Ecto neural progenitor cell (in vitro differentiated cells): ENCODE data around the gene SLC43A3.
"Not testable (repeated sequence)": the region's sequence is repeated elsewhere in the genome, so short reads cannot be mapped to it uniquely, and the experiment has no call there.

ENCODE experiments used
- DNase-seq: peaks from one replicate; pipeline ENCODE4 v3.0.0-alpha.2; 2018; ENCODE audit warnings: low spot score

Gene SLC43A3

DNA sequence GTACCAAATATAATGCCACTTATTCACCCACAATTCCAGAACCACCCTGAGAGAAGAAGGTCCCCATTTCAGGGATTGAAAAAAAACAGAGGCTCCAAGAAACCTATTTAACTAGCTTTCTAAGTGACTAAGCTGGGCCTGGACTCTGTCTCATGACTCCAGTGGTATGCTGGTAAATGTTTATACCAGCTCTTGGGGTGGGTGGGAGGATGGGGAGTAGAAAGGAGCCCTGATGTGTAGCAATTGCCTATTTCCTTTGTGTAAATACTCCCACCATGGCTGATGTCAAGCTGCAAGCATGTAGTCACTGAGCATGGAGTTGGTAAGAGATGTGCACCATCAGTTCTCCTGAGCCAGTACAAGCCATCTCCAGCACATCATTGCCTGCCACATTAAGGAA lies 48.7 kb downstream of the SLC43A3 start:
- DNase-seq: no peak

GRCh38 chr11:57377107-57377506 lies 49.8 kb downstream of the SLC43A3 start:
- DNase-seq: no peak

DNA sequence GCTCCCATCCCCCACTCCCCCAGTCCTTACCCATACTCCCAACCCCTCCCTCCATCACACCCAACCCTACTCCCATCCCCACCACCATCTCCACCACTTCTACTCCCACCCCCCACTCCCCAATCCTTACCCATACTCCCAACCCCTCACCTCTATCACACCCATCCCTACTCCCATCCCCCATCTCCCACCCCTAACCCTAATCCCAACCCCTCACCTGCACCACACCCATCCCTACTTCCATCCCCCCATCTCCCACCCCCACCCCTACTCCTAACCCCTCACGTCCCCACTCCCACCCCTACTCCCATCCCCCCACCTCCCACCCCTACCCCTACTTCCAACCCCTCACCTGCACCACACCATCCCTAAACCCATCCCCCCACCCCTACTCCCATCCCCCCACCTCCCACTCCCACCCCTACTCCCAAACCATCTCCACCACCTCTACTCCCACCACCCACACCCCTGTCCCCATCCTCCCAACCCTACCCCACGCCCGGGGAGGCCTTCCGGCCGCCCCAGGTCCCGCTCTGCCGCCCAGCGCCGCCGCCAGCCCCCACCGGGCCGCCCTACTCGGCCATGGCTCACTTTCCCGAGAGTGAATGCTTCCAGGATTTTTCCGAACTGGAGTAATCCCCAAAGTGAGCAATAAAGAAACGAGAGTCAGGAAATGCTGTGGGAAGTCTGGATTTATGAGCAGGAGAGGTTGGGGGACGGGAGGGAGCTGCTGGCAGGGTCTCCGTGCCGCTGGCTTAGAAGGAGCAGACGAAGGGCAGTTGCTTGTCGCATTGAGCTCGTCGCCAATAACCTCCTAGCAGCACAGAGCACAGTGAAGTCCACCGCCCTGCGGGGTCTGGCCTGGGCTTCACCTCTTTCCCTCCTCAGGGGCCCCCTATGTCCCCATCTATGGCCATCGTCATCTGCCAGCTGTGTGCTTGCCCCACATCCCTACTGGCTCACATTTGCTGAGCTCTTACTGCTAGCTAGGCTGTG lies 50.5 kb downstream of the SLC43A3 start:
- no peak for DNase-seq

GRCh38 chr11:57375490-57375889 lies 51.4 kb downstream of the SLC43A3 start:
- DNase-seq: no peak

- no peak for DNase-seq
Observed at GRCh38 chr11:57374966-57375365, 52.0 kb downstream of the SLC43A3 start.

- DNase-seq: no peak
Observed at GRCh38 chr11:57373146-57373545, 53.8 kb downstream of the SLC43A3 start.

GRCh38 chr11:57370941-57371340 lies 56.0 kb downstream of the SLC43A3 start:
- no peak for DNase-seq

DNA sequence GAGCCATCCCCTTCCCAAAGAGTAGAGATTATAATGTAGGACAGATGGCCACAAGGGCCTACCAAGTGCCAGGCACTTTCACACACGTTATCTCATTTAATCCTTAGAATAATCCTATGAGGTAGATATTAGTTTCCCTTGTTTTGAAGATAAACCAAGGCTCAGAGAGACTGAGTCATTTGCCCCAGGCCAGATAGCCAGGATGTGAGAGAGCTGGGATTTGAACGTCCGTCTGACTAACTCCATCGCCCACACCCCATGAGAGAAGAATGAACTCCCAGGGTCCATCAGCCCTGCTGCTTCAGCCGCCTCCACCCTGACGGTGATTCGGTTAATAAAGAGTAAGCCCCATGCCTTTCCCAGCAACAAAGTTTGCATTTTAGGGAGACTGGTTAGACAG lies 56.7 kb downstream of the SLC43A3 start:
- DNase-seq: no peak

- no peak for DNase-seq
Observed at GRCh38 chr11:57368845-57369232, 58.1 kb downstream of the SLC43A3 start.

DNA sequence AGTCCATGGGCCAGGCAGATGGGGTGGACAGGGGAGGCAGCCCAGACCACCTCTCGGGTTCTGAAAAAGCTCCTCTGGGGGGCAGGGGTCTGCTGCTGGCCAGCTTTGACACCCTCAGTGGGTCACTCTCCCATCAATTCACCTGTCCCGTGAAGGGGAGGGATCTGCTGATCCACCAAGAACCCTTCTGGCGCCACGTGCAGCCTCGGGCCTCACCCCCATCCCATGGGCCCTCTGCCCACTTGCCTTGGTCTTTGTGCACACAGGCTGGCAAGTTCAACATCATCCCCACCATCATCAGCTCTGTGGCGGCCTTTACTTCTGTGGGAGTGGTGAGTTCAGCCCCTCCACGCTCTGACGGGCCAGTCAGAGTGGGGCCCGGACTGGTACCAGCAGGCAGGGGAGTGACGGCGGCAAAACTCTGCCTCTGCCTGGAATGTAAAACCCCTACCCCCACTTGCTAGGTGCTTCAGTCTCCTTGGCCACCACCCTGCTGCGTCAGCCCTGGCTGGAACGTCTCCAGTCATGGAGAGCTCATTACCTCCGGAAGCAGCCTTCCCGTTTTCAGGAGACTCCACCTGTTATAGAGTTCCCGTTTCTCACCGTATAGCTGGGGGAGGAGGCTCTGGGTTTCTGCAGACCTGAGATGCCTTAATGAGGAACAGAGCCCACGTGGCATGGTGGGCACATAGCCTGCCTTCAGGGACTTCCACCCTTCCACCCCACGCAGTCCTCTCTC lies 58.6 kb downstream of the SLC43A3 start:
- no peak for DNase-seq

GRCh38 chr11:57364851-57365660 lies 61.9 kb downstream of the SLC43A3 start:
- DNase-seq: no peak

DNA sequence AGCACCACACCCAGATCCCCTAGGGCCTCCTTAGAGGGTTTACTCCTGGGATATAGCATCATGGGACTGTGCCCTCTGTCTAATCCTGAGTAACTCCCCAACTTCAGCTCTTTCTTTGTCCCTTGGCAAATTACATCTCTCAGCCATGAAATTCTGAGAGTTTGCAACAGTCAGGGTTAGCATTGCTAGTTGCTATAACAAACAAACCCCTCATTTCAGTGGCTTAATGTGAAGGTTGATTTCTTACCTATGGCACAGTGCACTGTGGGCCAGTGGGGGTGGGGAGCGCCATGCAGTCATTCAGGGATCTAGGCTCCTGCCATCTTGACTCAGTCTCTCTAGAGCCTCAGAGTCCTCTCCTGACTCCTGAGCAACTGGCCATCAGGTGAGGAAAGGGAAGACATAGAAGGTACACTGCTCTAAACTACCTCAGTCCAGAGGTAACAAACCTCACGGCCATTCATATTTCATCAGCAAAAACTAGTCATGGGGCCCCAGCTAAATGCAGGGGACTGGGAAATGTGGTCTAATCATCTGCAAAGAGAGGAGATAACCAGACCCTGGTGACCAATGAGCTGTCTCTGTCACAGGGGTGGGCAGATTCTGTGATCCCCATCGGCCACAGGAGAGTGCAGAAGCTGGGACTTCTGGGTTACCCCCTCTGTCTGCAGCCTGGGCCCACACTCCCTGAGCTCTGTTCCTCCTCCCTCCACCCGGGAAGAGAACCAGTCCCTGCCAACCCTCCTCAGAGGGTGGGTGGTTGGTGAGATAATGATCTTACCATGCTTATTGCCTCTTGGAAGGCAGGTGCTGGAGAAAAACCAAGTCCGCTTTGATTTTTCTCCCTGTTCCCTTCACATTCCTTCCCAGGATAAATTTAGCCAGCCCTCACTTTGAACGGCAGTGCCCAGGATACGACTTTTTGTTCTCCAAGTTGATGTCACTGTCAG lies 63.5 kb downstream of the SLC43A3 start:
- no peak for DNase-seq

DNA sequence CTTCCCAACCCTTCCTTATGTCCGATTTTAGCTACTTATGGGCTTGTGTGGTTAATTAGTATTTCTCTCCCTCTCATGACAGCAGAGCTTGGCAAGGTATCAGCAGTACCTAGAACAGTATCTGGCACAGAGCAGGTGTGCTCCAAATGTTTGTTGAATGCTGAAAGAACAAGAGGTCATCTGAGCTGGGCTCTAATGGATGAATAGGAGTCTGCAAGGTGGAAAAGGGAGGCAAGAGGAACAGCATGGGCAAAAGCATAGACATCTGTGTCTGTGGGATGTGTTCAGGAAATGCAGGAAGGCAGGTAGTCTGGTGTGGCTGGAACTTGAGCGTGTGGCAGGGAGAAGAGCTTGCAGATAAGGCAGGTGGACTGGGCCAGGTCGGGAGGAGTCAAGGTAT lies 65.0 kb downstream of the SLC43A3 start:
- no peak for DNase-seq

DNA sequence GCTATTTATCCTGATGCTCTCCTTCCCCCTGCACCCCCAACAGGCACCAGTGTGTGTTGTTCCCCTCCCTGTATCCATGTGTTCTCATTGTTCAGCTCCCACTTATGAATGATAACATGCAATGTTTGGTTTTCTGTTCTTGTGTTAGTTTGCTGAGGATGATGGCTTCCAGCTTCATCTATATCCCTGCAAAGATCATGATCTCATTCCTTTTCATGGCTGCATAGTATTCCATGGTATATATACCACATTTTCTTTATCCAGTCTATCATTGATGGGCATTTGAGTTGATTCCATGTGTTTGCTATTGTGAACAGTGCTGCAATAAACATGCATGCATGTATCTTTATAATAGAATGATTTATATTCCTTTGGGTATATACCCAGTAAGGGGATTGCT lies 65.5 kb downstream of the SLC43A3 start:
- DNase-seq: not testable (repeated sequence)

GRCh38 chr11:57360991-57361390 lies 65.9 kb downstream of the SLC43A3 start:
- DNase-seq: no peak

- no peak for DNase-seq
Observed at GRCh38 chr11:57359896-57360690, 66.8 kb downstream of the SLC43A3 start.

DNA sequence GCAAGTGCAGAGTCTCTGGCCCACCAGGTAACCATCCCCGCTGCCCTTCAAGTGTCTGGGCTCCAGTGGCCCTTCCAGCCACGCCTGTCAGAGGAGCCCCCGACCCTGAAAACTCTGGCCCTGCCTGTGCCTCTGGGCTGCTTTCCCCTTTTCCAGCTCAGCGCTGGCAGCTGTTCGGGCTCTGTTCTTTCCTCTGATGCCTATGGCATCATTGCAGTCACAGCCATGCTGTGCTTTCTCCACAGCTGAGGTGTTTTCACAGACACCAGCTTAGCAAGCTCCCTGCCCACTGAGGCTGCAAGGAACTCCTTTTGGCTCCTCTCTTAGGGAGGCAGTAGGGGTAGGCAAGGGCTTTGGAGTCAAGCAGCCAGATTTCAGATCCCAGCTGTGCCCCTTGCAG lies 67.5 kb downstream of the SLC43A3 start:
- no peak for DNase-seq

- DNase-seq: no peak
Observed at GRCh38 chr11:57358991-57359390, 67.9 kb downstream of the SLC43A3 start.

DNA sequence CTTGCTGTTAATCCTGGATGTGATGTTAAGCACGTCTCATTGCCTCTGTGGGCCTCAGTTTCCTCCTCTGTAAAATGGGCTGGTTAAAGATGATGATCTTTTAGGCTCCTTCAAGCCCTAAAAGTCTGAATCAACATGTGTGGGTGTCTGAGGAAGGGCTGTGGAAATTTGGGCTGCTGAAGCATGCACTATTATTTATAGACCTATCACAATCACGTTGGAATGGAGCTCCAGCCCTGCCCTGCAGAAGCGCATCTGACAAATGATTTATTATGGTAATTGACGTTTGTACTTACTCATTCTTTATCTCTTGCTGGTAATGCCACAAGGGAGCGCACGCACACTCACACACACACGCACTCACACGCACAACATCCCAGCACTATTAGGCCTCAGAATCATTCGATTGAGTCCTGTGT lies 68.4 kb downstream of the SLC43A3 start:
- no peak for DNase-seq

DNA sequence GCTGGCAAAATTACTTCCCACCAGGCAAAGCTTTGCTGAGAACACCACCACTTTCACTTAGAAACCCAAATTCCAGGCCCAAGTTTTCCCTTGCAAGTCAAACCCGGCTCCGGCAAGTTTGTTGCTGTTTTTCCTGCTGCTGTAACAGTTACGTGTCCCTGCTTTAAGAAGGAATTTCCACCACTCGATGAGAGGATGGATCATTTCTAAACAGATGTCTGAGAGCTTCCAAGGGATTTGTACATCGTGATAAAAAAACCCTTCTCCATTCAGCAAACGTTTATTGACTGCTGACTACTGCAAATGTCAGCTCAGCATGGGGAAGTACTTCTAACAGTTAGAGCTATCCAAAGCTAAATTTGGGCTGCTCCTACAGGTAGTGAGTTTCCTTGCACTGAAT lies 69.1 kb downstream of the SLC43A3 start:
- no peak for DNase-seq
